Activated CD8-positive, alpha-beta memory T cell treated with anti-CD3 and anti-CD28 coated beads, Interleukin-2, amount 50 U/mL, for 1 hour (primary cell): ENCODE data around the gene SIM1.

Experiments
- DNase-seq: peaks from one replicate; pipeline ENCODE4 v3.0.0-alpha.2; 2020; ENCODE audit errors: extremely low read depth

The SIM1 gene

GRCh38 chr6:100350139-100350538 lies 114.6 kb downstream of the SIM1 start:
- DNase-seq: no peak

DNA sequence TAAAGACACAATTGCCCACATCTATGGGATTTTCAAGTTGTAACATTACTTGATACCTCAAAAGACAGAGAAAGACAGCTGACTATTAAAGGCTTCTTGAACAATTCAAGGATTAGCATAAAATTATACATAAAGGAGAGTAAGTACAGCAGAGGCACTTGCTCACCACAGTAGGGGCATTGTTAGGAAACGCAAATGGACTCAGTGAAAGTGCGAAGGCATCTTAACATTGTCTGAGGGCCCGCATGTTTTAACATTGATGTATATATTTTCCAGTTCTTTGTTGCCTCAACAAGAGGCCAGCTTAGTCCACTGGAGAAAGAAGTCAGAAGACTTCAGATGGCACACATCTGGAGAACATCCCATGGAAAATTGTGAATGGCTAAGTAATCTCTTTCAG lies 115.4 kb downstream of the SIM1 start:
- DNase-seq: no peak

- DNase-seq: no peak
Observed at GRCh38 chr6:100347901-100348550, 116.7 kb downstream of the SIM1 start.

DNA sequence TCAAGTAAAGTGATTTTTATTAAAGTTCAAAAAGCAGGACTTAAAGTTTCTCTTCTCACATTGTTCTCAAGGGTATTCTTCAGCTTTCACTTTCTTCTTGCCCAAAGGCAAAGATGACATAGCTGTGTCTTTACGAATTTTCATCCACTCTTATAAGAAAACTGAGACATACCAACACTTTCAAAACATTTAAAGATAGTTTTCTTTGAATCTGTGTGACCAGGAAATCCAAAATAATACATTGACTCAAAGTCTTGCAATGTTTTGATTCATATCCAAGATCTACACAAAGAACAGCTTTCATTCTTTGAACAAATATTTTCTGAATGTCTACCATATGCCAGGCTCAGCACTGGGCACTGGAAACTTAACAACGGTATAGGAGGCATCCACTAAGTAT lies 117.9 kb downstream of the SIM1 start:
- no peak for DNase-seq

DNA sequence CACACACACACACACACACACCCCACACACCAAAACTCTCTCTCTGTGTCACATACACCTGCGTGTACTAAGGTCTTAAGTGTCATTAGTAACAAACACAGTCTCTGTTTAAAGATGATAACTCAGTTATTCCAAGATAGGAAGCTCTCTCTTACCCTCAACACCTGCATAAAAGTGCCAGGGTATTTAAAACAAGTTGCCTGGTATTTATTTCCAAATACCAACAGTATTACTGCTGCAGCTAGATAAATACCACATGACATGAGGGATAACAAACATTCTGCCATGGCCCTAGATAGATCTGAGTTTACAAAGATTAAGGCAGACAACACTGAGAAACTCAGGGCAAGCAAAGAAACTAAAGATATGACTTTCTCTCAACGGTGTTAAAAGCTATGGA lies 118.5 kb downstream of the SIM1 start:
- no peak for DNase-seq

GRCh38 chr6:100344761-100345160 lies 120.0 kb downstream of the SIM1 start:
- DNase-seq: no peak

- no peak for DNase-seq
Observed at GRCh38 chr6:100344321-100344720, 120.4 kb downstream of the SIM1 start.

DNA sequence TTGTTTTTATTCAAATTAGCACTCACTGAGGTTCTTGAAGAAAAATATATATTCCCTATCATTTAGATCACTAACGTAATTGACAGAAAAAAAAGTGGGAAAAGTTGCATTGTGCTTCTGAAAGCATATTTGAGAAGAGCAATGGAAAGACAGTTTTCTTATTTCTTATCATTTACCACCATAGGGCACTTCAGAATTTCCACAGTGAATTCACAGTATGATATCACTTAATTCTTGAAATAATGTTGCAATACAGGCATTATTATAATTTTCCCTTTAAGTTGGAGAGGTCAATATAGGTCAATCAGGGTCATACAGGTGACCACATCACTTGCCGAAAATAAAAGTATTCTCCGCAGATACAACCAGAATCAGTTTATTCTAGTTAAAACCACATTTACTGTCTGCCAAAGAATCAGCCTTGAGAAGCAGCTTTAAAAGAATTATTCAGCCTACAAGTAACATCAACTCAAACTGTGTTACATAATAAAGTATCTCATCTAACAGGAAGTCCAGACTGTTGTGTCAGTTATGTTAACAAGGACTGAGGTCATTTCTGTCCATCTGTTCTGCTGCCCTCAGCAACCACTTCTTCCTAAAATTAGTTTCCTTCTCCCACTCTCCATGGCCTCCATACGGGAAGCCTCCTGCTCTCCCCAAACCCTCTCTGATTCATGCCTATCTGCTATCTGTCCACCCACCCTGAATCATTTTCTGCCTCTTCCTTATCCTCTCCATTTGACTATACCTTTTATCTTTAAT lies 121.2 kb downstream of the SIM1 start:
- no peak for DNase-seq

DNA sequence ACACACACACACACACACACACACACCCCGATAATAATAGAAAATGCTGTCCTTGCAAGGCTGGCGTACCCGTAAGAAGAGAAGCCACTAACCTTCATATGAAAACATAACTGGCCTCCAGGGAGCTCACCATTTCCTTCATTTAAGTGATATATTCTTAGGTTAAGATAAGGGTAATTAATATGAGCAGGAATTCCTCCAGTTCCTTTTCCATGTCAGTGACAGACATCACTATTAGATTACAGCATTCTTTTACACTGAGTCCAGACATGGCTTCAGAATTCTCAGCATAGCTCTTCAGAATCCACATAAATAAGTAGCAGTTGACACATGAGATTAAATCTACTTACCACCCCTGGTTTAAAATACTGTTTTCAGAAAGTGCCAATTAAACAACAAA lies 121.9 kb downstream of the SIM1 start:
- no peak for DNase-seq

DNA sequence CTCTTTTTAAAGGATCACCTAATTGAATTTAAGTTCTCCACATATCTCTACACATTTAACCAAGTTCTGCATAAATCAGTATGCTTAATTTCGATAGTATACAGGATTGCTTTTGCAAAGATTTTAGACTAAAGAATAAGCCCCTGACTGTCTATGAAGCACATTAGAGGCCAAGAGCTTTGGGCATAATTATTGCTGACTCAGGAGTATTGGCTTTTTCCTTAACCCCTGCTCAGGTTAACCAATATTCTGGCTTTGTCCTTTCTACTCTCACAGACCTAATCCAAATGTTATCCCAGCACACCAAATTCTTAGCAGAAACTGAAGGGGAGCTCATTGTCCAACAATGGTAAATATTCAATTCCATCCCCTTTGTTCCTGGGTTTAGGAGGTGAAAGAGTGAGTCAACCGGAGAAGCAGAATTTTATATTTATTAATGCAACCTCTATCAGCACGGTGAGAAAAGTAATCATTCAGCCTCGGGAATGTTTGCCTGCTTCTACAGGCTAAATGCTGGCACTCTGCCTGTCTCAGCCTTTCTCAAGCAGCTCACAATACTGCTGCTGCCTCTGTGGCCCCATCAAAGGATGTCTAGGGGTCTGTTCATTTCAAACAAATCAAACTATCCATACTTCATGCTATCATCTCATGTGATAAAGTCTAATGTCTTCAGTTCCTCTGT lies 125.0 kb downstream of the SIM1 start:
- no peak for DNase-seq

DNA sequence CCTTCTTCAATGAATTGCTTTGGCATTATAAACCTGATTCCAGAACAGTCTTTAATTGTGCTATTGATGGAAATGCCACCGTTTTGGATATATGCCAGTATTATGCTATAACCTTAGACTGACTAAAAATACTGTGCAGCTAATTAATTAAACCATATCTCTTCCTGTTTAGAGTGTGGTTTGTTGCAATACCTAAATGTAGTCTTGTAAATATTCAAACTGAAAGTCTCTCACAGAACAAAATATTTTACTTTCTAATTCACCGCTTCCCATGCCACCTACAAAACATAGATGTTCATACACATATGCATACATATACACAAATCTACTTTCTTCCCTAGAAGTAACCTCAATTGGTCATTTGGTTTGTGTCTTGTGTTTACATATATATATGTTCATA lies 126.6 kb downstream of the SIM1 start:
- no peak for DNase-seq

DNA sequence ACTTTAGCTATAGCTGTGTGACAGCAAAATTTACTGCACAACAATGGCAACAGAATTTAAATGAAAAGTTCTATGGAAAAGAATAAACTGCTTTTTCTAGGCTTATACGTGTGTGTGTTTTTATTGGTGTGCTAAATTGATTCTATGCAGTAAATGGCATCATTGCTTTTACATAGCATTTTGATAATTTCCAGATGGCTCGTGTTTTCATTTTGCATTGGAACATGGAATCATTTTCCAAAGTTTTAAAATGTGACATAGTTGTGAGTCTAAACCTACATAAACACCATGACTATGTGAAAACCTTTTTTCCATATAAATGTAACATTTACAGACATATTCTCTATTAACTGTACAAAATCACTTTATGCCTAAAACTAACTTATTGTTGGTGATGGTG lies 127.8 kb downstream of the SIM1 start:
- no peak for DNase-seq

DNA sequence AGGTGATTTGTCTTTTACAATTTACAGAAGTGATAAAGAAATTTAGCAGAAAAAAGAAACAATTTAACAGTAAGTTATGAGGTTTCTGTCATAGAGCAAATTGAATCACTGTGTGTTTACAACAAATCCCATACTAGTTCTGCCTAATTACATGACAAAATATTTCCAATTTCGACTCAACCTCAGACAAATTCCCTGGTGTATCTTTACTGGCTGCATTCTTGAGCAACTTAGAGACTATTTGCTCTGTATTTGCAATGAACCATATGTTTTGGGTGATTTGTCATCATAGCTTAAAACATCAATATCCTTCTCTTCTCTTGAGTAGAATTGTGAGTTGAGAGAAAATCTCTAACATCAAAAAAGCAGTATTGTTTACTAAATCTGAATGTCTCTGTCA lies 128.7 kb downstream of the SIM1 start:
- DNase-seq: no peak
